HepG2 (cell line): Measurements from ENCODE around the gene CERS5. TPM values are rescaled to one million over a fixed set of nuclear protein-coding genes. Genes with fewer than 3 reads are reported as not detected.

Experiments
- ATM ChIP-seq: fragments of 450-650 bp; IDR thresholded peaks from 2 replicates; pipeline ENCODE4 v1.7.1; 2017; ENCODE audit warnings: mild to moderate bottlenecking, borderline replicate concordance
- CEBPG ChIP-seq: IDR thresholded peaks from 2 replicates; pipeline ENCODE4 v1.6.1; 2016
- DPF2 ChIP-seq: sonication (generic); formaldehyde crosslinking; IDR thresholded peaks from 2 replicates; pipeline ENCODE4 v1.4.0; 2020; ENCODE audit warnings: mild to moderate bottlenecking, low read depth, missing genetic modification reagents, borderline replicate concordance
- NCOA2 ChIP-seq: sonication (generic); formaldehyde crosslinking; IDR thresholded peaks from 2 replicates; pipeline ENCODE4 v1.8.0; 2022; ENCODE audit warnings: inconsistent platforms
- POGZ ChIP-seq: sonication (generic); formaldehyde crosslinking; IDR thresholded peaks from 2 replicates; pipeline ENCODE4 v1.4.0; 2020; ENCODE audit warnings: mild to moderate bottlenecking, missing genetic modification reagents
- RXRB ChIP-seq: IDR thresholded peaks from 2 replicates; pipeline ENCODE4 v1.6.1; 2016; ENCODE audit warnings: borderline replicate concordance, missing genetic modification reagents, missing compliant biosample characterization
- SMC3 ChIP-seq: IDR thresholded peaks from 2 replicates; pipeline ENCODE4 v1.6.1; 2011; ENCODE audit warnings: low read length, improper control_type of control experiment
- TEAD3 ChIP-seq: optimal IDR thresholded peaks from 2 replicates; pipeline ENCODE3; 2016; ENCODE audit warnings: borderline replicate concordance
- ZBTB38 ChIP-seq: sonication (generic); formaldehyde crosslinking; IDR thresholded peaks from 2 replicates; pipeline ENCODE4 v1.5.1; 2020; ENCODE audit warnings: mild to moderate bottlenecking, missing genetic modification reagents
- ZKSCAN8 ChIP-seq: IDR thresholded peaks from 2 replicates; pipeline ENCODE4 v1.6.1; 2016; ENCODE audit warnings: borderline replicate concordance, missing genetic modification reagents, missing compliant biosample characterization
- ZNF224 ChIP-seq: sonication (generic); formaldehyde crosslinking; IDR thresholded peaks from 2 replicates; pipeline ENCODE4 v1.5.0; 2020; ENCODE audit warnings: mild to moderate bottlenecking, missing genetic modification reagents
- polyA plus RNA-seq, 8 experiments: library from polyadenylated mRNA; depleted of rRNA in 3 of 8; stranded (reverse) in 7 of 8; unstranded in 1 of 8; fragments of >200 nt; fragmentation: Illumina TruSeq in 4 of 8; extraction: Trizol in 4 of 8; gene quantifications; 2 replicates each; pipeline versions ENCODE4 v1.2.1 to v1.2.3, GENCODE V29; 2011 to 2016; ENCODE audit warnings: low read depth in 4 of 8, missing spikeins in 1 of 8, mixed read lengths in 1 of 8; ENCODE audit not compliant: insufficient read depth in 1 of 8
- total RNA-seq, 5 experiments: library from RNA; depleted of rRNA; stranded (reverse); fragments of >200 nt; fragmentation: Illumina TruSeq; extraction: Trizol; gene quantifications; 2 replicates each; pipeline ENCODE4 v1.2.3, GENCODE V29; 2016; ENCODE audit warnings: low read depth in 1 of 5
- TF ChIP-seq, protein P1 (sequence below): IDR thresholded peaks from 2 replicates; pipeline ENCODE4 v1.6.1; 2016
- TF ChIP-seq, protein P2 (sequence below): sonication (generic); formaldehyde crosslinking; IDR thresholded peaks from 2 replicates; pipeline ENCODE4 v1.5.1; 2020; ENCODE audit warnings: mild to moderate bottlenecking, moderate library complexity, missing genetic modification reagents
- TF ChIP-seq, protein P3 (sequence below): sonication (generic); formaldehyde crosslinking; IDR thresholded peaks from 2 replicates; pipeline ENCODE4 v1.5.0; 2020; ENCODE audit warnings: missing genetic modification reagents
- TF ChIP-seq, protein P4 (sequence below): IDR thresholded peaks from 2 replicates; pipeline ENCODE4 v1.6.1; 2018; ENCODE audit warnings: missing genetic modification reagents, mild to moderate bottlenecking, missing compliant biosample characterization
- TF ChIP-seq, protein P5 (sequence below): sonication (generic); formaldehyde crosslinking; IDR thresholded peaks from 2 replicates; pipeline ENCODE4 v1.9.0; 2022; ENCODE audit warnings: low read depth, missing genetic modification reagents
- TF ChIP-seq, protein P6 (sequence below): sonication (generic); formaldehyde crosslinking; IDR thresholded peaks from 2 replicates; pipeline ENCODE4 v1.4.0; 2020; ENCODE audit warnings: missing genetic modification reagents
- TF ChIP-seq, protein P7 (sequence below): sonication (generic); formaldehyde crosslinking; IDR thresholded peaks from 2 replicates; pipeline ENCODE4 v1.5.0; 2020; ENCODE audit warnings: missing genetic modification reagents

Gene CERS5
- total and polyA plus RNA-seq, 2 of the 13 experiments (the other 11 are each of a cell fraction or from before 2014, with no cell fraction given) = 22.3 to 48.8 TPM

DNA sequence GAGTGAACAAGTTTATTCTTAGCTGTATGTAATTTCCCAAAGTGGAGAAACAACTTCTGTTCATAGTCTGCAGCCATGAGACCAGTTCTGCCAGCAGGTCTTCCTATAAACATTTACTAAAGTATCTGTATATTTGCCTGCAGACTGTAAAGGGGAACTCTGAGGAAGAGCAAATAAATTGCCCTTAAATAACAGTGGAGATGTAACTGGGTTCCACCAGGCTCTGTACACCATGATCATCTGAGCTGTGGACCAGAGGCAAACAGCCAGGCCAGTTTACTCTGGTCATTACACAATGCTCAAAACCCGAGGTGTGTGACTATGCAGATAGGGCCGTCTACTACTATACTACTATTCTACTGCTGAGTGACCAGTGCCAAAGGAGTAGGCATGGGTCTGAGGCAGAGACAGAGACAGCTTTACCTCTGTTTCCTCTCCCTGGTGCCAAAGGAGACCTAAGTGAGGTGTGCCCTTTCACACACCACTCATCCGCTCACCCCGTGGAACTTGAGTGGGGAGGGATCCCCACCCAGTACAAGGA is 21.1 kb upstream of the CERS5 start (continued):
- TF ChIP-seq, protein P1, sequence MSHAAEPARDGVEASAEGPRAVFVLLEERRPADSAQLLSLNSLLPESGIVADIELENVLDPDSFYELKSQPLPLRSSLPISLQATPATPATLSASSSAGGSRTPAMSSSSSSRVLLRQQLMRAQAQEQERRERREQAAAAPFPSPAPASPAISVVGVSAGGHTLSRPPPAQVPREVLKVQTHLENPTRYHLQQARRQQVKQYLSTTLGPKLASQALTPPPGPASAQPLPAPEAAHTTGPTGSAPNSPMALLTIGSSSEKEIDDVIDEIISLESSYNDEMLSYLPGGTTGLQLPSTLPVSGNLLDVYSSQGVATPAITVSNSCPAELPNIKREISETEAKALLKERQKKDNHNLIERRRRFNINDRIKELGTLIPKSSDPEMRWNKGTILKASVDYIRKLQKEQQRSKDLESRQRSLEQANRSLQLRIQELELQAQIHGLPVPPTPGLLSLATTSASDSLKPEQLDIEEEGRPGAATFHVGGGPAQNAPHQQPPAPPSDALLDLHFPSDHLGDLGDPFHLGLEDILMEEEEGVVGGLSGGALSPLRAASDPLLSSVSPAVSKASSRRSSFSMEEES = peak; percentile 79
- TF ChIP-seq NCOA2 (CRISPR knock-in tag) (no peak), ZKSCAN8 (no peak; the same call in 1 of the 2 replicates), RXRB (CRISPR knock-in tag) (peak; percentile 48), CEBPG (peak; percentile 83), SMC3 (peak; percentile 19), DPF2 (CRISPR knock-in tag) (peak; percentile 61; the same call in 1 of the 2 replicates), ZNF224 (CRISPR knock-in tag) (peak; percentile 42; the same call in 1 of the 2 replicates), ATM (peak; percentile 43; the same call in 1 of the 2 replicates), ZBTB38 (0 out of 2 replicates have a peak, but pooled peaks have one; percentile 37), TEAD3 (CRISPR knock-in tag) (peak; percentile 52), POGZ (CRISPR knock-in tag) (peak; percentile 52; the same call in 1 of the 2 replicates)
- TF ChIP-seq, protein P2, sequence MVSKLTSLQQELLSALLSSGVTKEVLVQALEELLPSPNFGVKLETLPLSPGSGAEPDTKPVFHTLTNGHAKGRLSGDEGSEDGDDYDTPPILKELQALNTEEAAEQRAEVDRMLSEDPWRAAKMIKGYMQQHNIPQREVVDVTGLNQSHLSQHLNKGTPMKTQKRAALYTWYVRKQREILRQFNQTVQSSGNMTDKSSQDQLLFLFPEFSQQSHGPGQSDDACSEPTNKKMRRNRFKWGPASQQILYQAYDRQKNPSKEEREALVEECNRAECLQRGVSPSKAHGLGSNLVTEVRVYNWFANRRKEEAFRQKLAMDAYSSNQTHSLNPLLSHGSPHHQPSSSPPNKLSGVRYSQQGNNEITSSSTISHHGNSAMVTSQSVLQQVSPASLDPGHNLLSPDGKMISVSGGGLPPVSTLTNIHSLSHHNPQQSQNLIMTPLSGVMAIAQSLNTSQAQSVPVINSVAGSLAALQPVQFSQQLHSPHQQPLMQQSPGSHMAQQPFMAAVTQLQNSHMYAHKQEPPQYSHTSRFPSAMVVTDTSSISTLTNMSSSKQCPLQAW (CRISPR knock-in tag) = peak; percentile 44; the same call in 1 of the 2 replicates
- TF ChIP-seq, protein P3, sequence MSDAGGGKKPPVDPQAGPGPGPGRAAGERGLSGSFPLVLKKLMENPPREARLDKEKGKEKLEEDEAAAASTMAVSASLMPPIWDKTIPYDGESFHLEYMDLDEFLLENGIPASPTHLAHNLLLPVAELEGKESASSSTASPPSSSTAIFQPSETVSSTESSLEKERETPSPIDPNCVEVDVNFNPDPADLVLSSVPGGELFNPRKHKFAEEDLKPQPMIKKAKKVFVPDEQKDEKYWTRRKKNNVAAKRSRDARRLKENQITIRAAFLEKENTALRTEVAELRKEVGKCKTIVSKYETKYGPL (CRISPR knock-in tag) = no peak; the same call in 1 of the 2 replicates
- TF ChIP-seq, protein P4, sequence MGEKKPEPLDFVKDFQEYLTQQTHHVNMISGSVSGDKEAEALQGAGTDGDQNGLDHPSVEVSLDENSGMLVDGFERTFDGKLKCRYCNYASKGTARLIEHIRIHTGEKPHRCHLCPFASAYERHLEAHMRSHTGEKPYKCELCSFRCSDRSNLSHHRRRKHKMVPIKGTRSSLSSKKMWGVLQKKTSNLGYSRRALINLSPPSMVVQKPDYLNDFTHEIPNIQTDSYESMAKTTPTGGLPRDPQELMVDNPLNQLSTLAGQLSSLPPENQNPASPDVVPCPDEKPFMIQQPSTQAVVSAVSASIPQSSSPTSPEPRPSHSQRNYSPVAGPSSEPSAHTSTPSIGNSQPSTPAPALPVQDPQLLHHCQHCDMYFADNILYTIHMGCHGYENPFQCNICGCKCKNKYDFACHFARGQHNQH (CRISPR knock-in tag) = peak; percentile 39; the same call in 1 of the 2 replicates
- TF ChIP-seq, protein P5, sequence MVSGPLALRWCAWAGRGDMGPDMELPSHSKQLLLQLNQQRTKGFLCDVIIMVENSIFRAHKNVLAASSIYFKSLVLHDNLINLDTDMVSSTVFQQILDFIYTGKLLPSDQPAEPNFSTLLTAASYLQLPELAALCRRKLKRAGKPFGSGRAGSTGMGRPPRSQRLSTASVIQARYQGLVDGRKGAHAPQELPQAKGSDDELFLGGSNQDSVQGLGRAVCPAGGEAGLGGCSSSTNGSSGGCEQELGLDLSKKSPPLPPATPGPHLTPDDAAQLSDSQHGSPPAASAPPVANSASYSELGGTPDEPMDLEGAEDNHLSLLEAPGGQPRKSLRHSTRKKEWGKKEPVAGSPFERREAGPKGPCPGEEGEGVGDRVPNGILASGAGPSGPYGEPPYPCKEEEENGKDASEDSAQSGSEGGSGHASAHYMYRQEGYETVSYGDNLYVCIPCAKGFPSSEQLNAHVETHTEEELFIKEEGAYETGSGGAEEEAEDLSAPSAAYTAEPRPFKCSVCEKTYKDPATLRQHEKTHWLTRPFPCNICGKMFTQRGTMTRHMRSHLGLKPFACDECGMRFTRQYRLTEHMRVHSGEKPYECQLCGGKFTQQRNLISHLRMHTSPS (CRISPR knock-in tag) = peak; percentile 36; the same call in 1 of the 2 replicates
- TF ChIP-seq, protein P6, sequence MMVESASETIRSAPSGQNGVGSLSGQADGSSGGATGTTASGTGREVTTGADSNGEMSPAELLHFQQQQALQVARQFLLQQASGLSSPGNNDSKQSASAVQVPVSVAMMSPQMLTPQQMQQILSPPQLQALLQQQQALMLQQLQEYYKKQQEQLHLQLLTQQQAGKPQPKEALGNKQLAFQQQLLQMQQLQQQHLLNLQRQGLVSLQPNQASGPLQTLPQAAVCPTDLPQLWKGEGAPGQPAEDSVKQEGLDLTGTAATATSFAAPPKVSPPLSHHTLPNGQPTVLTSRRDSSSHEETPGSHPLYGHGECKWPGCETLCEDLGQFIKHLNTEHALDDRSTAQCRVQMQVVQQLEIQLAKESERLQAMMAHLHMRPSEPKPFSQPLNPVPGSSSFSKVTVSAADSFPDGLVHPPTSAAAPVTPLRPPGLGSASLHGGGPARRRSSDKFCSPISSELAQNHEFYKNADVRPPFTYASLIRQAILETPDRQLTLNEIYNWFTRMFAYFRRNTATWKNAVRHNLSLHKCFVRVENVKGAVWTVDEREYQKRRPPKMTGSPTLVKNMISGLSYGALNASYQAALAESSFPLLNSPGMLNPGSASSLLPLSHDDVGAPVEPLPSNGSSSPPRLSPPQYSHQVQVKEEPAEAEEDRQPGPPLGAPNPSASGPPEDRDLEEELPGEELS (CRISPR knock-in tag) = peak; percentile 71
- TF ChIP-seq, protein P7, sequence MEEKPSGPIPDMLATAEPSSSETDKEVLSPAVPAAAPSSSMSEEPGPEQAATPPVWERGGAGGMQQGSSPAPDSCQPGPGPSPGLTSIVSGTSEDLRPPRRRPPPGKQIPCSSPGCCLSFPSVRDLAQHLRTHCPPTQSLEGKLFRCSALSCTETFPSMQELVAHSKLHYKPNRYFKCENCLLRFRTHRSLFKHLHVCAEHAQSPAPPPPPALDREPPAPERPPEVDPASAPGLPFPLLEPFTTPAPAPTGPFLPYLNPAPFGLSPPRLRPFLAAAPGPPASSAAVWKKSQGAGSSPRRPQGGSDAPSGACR (CRISPR knock-in tag) = peak; percentile 46; the same call in 1 of the 2 replicates
